Measurements from ENCODE around the gene PIAS3. TPM values are rescaled to one million over a fixed set of nuclear protein-coding genes. Genes with fewer than 3 reads are reported as not detected.

The PIAS3 gene
- total RNA-seq (2013; cell fraction: nucleolus; rRNA removed): 22.8 and 27.5 TPM in 2 replicates
- total RNA-seq (2014; rRNA removed) (8.1 and 8.4 TPM in 2 replicates), total RNA-seq (2014; rRNA removed; fragmentation: Illumina TruSeq; extraction: Trizol) (4.5 and 5.3 TPM in 2 replicates), total RNA-seq (2021) (9.7 and 10.1 TPM in 2 replicates), polyA plus RNA-seq (2011; rRNA removed) (7.0 and 11.1 TPM in 2 replicates), polyA plus RNA-seq (2014; fragmentation: Illumina TruSeq; extraction: Trizol) (11.8 and 14.9 TPM in 2 replicates), polyA plus RNA-seq (2014; fragmentation: Nextera tagmentation; extraction: Ambion mirVana) (1 to 10 TPM in 1 of 2 experiments, under 1 TPM in 1; 0.85 to 1.6 TPM), polyA plus RNA-seq (2014; rRNA removed) (11.5 and 12.1 TPM in 2 replicates), polyA plus RNA-seq (2016; fragmentation: Nextera tagmentation; extraction: Ambion mirVana) (10 to 100 TPM; 11.4 to 13.4 TPM), polyA minus RNA-seq (2011; rRNA and poly(A)+ RNA removed) (7.8 and 11.5 TPM in 2 replicates), Bru-seq, nascent RNA (percentile 73 among the genes with signal in this experiment), BruChase-seq, experiment 1, labeled RNA remaining after a 6-hour chase (percentile 79 among the genes with signal in this experiment), BruChase-seq, experiment 2, labeled RNA remaining after a 2-hour chase (percentile 78 among the genes with signal in this experiment)
- polyA plus RNA-seq (2011; ENCODE audit: low read depth): 11.7 TPM
- polyA plus RNA-seq (2011; cell fraction: cytosol; rRNA removed): 14.7 and 19.6 TPM in 2 replicates
- polyA plus RNA-seq (2011; cell fraction: nucleus; rRNA removed): 43.0 and 45.5 TPM in 2 replicates
- 14.7 and 15.2 TPM in 2 replicates for polyA plus RNA-seq (2012)
- polyA minus RNA-seq (2011; cell fraction: cytosol; rRNA and poly(A)+ RNA removed): 5.3 and 6.1 TPM in 2 replicates
- polyA minus RNA-seq (2011; cell fraction: nucleus; rRNA and poly(A)+ RNA removed): 9.1 and 15.8 TPM in 2 replicates
- long read RNA-seq, experiment 1, partial matches to known transcripts: 1 of 10 reads
- long read RNA-seq, experiment 1, other reads (novel, unspliced or antisense): 6 of 10 reads
- long read RNA-seq, experiment 2, partial matches to known transcripts: 12 of 14 reads
- long read RNA-seq, experiment 2, other reads (novel, unspliced or antisense): 2 of 14 reads

DNA sequence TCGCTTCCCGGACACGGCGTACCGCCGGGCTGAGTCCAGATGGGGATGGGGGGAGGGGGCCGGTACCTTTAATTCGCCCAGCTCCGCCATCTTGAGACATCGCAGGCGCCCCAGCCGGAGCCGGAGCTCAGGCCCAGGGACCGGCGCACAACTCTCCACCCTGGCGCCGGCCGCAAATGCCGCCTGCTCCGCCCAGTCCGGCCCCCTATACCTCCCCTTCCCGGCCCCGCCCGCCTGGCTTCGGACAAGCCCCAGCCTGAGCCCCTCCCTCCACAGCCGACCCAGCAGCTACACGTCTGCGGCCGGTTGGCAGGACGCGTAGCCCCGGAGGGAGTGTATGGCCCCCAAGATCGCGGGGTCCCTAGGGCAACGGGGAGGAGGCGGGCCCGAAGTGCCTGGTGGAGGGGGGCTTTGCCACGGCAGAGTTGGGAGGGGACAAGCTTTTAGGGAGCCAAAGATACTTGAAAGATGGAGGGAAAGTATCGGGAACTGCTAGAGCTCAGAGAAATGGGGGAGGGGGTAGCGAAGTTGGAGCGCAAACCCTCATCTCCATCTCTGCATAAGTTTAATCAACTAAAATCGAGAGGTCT, at the start of gene PIAS3:
TSS of gene PIAS3 (minus strand) at position 181 of the 590 bp plus-strand sequence. CDS start at position 90, 91 bp downstream.
- H3K27ac ChIP-seq (ENCODE audit: control insufficient read depth, insufficient read depth): peak within 1 kb of the TSS; percentile 67
- WGBS (ENCODE audit: insufficient coverage, insufficient replicate concordance, low lambda C conversion rate, missing lambda C conversion rate): 2% methylated on average over 41 of the region's 42 CpGs
- no peaks in the 10 kb centered on the region for H3K79me2 ChIP-seq (ENCODE audit: control insufficient read depth, insufficient read depth, low read length)
- H3K36me3 ChIP-seq (ENCODE audit: control insufficient read depth in 2 of 2, insufficient read depth in 2 of 2, low read length in 1 of 2): peaks cover 4% of the 10 kb centered on the region in 2 experiments; a peak in 3 of 4 replicates
- ChIA-PET CTCF (interaction anchor here (0.6 to 8.0 kb wide), 19 partner anchors 12 to 174 kb away, joined by 3 to 172 read pairs (median 5); partner anchors contain the start of genes ANKRD34A, ITGA10, NUDT17 and POLR3C), POLR2A (interaction anchor here (0.6 to 4.4 kb wide), 22 partner anchors 10 to 251 kb away, joined by 3 to 25 read pairs (median 5); partner anchors contain the start of genes ANKRD34A, ANKRD35, GPR89A and LIX1L), SMC1A (ENCODE audit: uncharacterized antibody, unreplicated experiment) (interaction anchor here (0.6 to 4.7 kb wide), 17 partner anchors 10 to 134 kb away, joined by 3 to 54 read pairs (median 6); partner anchors contain the start of genes ANKRD34A, LIX1L, NUDT17 and POLR3C), RAD21 (ENCODE audit: unreplicated experiment) (interaction anchor here (0.7 to 4.7 kb wide), 21 partner anchors 13 to 183 kb away, joined by 3 to 69 read pairs (median 4); partner anchors contain the start of genes ANKRD34A, HJV, ITGA10 and LIX1L)
- no peaks in the 10 kb centered on the region for H4K20me1 ChIP-seq (ENCODE audit: control insufficient read depth, insufficient read depth)
- H3K9me3 ChIP-seq (replicated peaks; ENCODE audit: control insufficient read depth, insufficient read depth, low read length): no peaks in the 10 kb centered on the region
- no peaks in the 10 kb centered on the region for H3K27me3 ChIP-seq (replicated peaks in 1 of 2; ENCODE audit: control insufficient read depth in 2 of 2, insufficient read depth in 2 of 2, low read length in 1 of 2)
- BruUV-seq (replicated peaks): no TSS peak
- peak within 1 kb of the TSS; percentile 81 for H2AFZ ChIP-seq (ENCODE audit: control insufficient read depth, low read depth, low read length)
- no peaks in the 10 kb centered on the region for H3K4me1 ChIP-seq (ENCODE audit: control insufficient read depth, insufficient read depth, low read length)
- peak; percentile 18 for FAIRE-seq
- DNase-seq (ENCODE audit: low read depth, low spot score): peak; percentile 65
- H3K4me3 ChIP-seq: peak within 1 kb of the TSS; percentile 82
- in situ Hi-C loops (cut with MboI): loop anchor here (5.0 kb wide), 1 partner anchor 58 kb away; the partner anchor contains the start of gene PEX11B
- H3K4me2 ChIP-seq (ENCODE audit: control insufficient read depth, insufficient read depth): peak within 1 kb of the TSS; percentile 85
- ATAC-seq: peak; percentile 93
- intact Hi-C loops (cut with micrococcal nuclease; ENCODE audit: unreplicated experiment): loop anchor here (1.0 kb wide), 1 partner anchor 59 kb away; the partner anchor contains the start of gene PEX11B
- peak within 1 kb of the TSS; percentile 68 for H3K9ac ChIP-seq (ENCODE audit: control insufficient read depth, insufficient read depth, low read length)
- peak; percentile 58; the same call in 1 of the 2 replicates for TF ChIP-seq RUNX3 (IDR thresholded peaks at IDR 0.05; ENCODE audit: low read length)
- TF ChIP-seq, protein P1, sequence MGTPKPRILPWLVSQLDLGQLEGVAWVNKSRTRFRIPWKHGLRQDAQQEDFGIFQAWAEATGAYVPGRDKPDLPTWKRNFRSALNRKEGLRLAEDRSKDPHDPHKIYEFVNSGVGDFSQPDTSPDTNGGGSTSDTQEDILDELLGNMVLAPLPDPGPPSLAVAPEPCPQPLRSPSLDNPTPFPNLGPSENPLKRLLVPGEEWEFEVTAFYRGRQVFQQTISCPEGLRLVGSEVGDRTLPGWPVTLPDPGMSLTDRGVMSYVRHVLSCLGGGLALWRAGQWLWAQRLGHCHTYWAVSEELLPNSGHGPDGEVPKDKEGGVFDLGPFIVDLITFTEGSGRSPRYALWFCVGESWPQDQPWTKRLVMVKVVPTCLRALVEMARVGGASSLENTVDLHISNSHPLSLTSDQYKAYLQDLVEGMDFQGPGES (IDR thresholded peaks at IDR 0.05): 0 out of 2 replicates have a peak, but pooled peaks have one; percentile 49
- peak; percentile 68 for TF ChIP-seq POLR2A (IDR thresholded peaks at IDR 0.05; ENCODE audit: low read depth, low read length)
- TF ChIP-seq CHD2 (IDR thresholded peaks at IDR 0.05; ENCODE audit: borderline replicate concordance, low read depth, low read length): peak; percentile 57; the same call in 1 of the 2 replicates
- peak in 1 of 2 experiments; percentile 48; a peak in 1 of 4 replicates for TF ChIP-seq BHLHE40 (IDR thresholded peaks at IDR 0.05; ENCODE audit: borderline replicate concordance in 1 of 2, low read depth in 2 of 2, low read length in 1 of 2)
- peak; percentile 32 for TF ChIP-seq SP1 (IDR thresholded peaks at IDR 0.05; ENCODE audit: low read depth, low read length)
- peak; percentile 67 for TF ChIP-seq MXI1 (IDR thresholded peaks at IDR 0.05; ENCODE audit: low read depth, low read length)
- TF ChIP-seq RELA (IDR thresholded peaks at IDR 0.05; ENCODE audit: borderline replicate concordance, partially characterized antibody): no peak
- TF ChIP-seq, protein P2, sequence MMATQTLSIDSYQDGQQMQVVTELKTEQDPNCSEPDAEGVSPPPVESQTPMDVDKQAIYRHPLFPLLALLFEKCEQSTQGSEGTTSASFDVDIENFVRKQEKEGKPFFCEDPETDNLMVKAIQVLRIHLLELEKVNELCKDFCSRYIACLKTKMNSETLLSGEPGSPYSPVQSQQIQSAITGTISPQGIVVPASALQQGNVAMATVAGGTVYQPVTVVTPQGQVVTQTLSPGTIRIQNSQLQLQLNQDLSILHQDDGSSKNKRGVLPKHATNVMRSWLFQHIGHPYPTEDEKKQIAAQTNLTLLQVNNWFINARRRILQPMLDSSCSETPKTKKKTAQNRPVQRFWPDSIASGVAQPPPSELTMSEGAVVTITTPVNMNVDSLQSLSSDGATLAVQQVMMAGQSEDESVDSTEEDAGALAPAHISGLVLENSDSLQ (IDR thresholded peaks at IDR 0.05): no peak
- TF ChIP-seq, protein P3, sequence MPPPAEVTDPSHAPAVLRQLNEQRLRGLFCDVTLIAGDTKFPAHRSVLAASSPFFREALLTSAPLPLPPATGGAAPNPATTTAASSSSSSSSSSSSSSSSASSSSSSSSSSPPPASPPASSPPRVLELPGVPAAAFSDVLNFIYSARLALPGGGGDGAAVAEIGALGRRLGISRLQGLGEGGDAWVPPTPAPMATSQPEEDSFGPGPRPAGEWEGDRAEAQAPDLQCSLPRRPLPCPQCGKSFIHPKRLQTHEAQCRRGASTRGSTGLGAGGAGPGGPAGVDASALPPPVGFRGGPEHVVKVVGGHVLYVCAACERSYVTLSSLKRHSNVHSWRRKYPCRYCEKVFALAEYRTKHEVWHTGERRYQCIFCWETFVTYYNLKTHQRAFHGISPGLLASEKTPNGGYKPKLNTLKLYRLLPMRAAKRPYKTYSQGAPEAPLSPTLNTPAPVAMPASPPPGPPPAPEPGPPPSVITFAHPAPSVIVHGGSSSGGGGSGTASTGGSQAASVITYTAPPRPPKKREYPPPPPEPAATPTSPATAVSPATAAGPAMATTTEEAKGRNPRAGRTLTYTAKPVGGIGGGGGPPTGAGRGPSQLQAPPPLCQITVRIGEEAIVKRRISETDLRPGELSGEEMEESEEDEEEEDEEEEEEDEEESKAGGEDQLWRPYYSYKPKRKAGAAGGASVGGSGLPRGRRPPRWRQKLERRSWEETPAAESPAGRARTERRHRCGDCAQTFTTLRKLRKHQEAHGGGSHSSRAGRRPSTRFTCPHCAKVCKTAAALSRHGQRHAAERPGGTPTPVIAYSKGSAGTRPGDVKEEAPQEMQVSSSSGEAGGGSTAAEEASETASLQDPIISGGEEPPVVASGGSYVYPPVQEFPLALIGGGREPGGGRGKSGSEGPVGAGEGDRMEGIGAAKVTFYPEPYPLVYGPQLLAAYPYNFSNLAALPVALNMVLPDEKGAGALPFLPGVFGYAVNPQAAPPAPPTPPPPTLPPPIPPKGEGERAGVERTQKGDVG (CRISPR knock-in tag; IDR thresholded peaks at IDR 0.05): no peak
- TF ChIP-seq CREB1 (IDR thresholded peaks at IDR 0.05; ENCODE audit: low read depth): 0 out of 2 replicates have a peak, but pooled peaks have one; percentile 17
- TF ChIP-seq PML (IDR thresholded peaks at IDR 0.05; ENCODE audit: low read length): no peak
- TF ChIP-seq POLR2AphosphoS5 (IDR thresholded peaks at IDR 0.05; ENCODE audit: low read length): no peak; the same call in 1 of the 2 replicates
